SJCRH30 (cell line): ENCODE data around the gene PTPRA. TPM values are rescaled to one million over a fixed set of nuclear protein-coding genes. Genes with fewer than 3 reads are reported as not detected.
A peak's percentile ranks its signal among the peaks of the same experiment; 100 is the strongest.
"Not testable (repeated sequence)": the region's sequence is repeated elsewhere in the genome, so short reads cannot be mapped to it uniquely, and the experiment has no call there.

ENCODE experiments used
- DNase-seq, 2 experiments: peaks; one replicate each; pipeline ENCODE4 v3.0.0-alpha.2; 2015 to 2020
- H3K27ac ChIP-seq: fragments of 250-450 bp; sonication (Bioruptor Pico); 2 replicates; pipeline ENCODE4 v1.5.1; 2020; ENCODE audit warnings: mild to moderate bottlenecking, moderate library complexity
- H3K27me3 ChIP-seq: fragments of 250-450 bp; sonication (Bioruptor Pico); 2 replicates; pipeline ENCODE4 v1.5.1; 2020; ENCODE audit warnings: mild to moderate bottlenecking, moderate library complexity
- H3K36me3 ChIP-seq: fragments of 250-450 bp; sonication (Bioruptor Pico); 2 replicates; pipeline ENCODE4 v1.5.1; 2020; ENCODE audit warnings: mild to moderate bottlenecking, moderate library complexity
- H3K4me1 ChIP-seq: fragments of 250-450 bp; sonication (Bioruptor Pico); 2 replicates; pipeline ENCODE4 v1.5.1; 2020; ENCODE audit warnings: mild to moderate bottlenecking, moderate library complexity
- H3K4me3 ChIP-seq: fragments of 250-450 bp; sonication (Bioruptor Pico); 2 replicates; pipeline ENCODE4 v1.5.1; 2020; ENCODE audit warnings: mild to moderate bottlenecking, moderate library complexity
- H3K9me3 ChIP-seq: fragments of 250-450 bp; sonication (Bioruptor Pico); replicated peaks from 2 replicates; pipeline ENCODE4 v1.5.1; 2020; ENCODE audit warnings: mild to moderate bottlenecking, moderate library complexity
- total RNA-seq: library from RNA; depleted of rRNA; stranded (reverse); fragments of >200 nt; shearing (Covaris generic); gene quantifications from 2 replicates; pipeline ENCODE4 v1.2.3, GENCODE V29; 2014

The PTPRA gene
- total RNA-seq, 1 experiment from 2014 or later, result 44.4 TPM

DNA sequence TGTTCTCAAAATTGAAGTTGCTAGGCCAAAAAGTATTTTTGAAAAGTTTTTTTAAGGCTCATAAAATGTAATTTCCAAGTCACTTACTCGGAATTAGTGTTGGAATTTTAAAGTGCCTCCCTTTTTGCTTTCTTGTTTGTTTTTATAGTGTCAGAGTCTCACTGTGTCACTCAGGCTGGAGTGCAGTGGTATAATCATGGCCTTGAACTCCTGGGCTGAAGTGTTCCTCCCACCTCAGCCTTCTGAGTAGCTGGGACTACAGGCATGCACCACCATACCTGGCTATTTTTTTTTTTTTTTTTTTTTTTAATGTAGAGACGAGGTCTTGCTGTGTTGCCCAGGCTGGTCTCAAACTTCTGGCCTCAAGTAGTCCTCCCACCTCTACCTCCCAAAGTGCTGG, 130.1 kb downstream of the PTPRA start:
- no peak overlapping the region for H3K27ac ChIP-seq
- no peak for DNase-seq
- no peak overlapping the region for H3K4me3 ChIP-seq
- H3K27me3 ChIP-seq, result no peaks in the 10 kb centered on the region
- no peaks in the 10 kb centered on the region for H3K4me1 ChIP-seq
- H3K9me3 ChIP-seq, result no peaks in the 10 kb centered on the region
- peaks cover 13% of the 10 kb centered on the region for H3K36me3 ChIP-seq

DNA sequence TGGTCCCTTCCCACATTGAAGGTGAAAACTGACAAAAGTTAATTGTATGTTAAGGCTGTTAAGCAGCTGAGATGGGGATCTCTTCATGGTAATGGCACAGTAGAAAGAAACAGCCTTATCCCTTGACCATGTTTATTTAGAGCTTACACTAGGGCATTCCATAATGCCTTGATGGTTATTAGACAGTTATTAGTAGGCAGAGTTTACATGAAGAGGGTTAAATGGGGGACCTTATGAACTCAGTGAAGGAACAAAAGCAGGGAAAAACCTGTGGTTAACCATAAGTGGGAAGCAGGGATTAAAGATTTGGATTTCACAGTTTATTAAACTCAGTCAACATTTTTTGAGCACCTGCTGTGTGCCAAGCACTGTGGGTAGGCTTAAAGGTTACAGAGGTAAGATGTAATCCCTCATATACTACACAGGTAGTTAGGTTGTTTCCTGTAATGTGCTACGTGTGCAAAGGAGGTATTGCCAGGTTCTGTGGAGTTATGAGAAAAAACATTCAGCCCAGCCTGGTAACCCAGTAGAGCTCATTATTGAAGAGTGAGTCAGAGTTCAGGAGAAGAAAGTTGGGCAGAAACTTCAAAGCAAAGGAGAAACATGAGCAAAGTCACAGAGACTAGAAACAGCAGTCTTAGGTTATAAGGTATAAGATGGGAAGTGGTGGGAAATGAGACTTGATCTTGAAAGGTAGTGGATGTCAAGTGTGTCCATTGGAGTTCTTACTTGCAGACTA, 137.9 kb downstream of the PTPRA start:
- H3K4me3 ChIP-seq, result no peak overlapping the region
- DNase-seq, result peak; percentile 14 to 59
- H3K27me3 ChIP-seq, result no peaks in the 10 kb centered on the region
- H3K27ac ChIP-seq, result no peak overlapping the region
- H3K9me3 ChIP-seq, result no peaks in the 10 kb centered on the region
- H3K36me3 ChIP-seq, result peaks cover 20% of the 10 kb centered on the region
- peaks cover 5% of the 10 kb centered on the region; the same call in 1 of the 2 replicates for H3K4me1 ChIP-seq

- DNase-seq, result no peak
- peaks cover 16% of the 10 kb centered on the region for H3K36me3 ChIP-seq
- H3K4me1 ChIP-seq, result peaks cover 5% of the 10 kb centered on the region; the same call in 1 of the 2 replicates
- no peak overlapping the region for H3K4me3 ChIP-seq
- H3K9me3 ChIP-seq, result no peaks in the 10 kb centered on the region
- H3K27me3 ChIP-seq, result no peaks in the 10 kb centered on the region
- no peak overlapping the region for H3K27ac ChIP-seq
Measured at GRCh38 chr20:3011752-3012151, 138.5 kb downstream of the PTPRA start.

DNA sequence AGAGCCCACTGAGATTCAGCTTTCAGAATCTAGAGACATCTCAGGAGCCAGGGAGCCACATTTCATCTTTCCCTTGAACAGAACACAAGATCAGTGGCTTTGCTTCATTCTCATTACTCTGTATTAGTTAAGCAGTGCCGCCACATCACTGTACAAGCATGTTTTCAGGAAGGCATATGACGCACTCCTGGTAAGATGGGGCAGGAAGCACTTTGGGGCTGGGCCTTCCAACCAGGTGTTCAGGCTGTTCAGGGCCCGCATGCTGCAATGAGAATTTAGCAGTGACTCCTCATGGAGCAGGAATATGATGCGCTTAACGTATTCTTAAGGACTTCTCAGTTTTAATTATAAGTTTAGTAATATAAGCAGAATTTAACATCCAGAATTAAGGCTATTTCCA, 140.5 kb downstream of the PTPRA start:
- no peak overlapping the region for H3K27ac ChIP-seq
- H3K36me3 ChIP-seq, result peaks cover 20% of the 10 kb centered on the region
- DNase-seq, result no peak
- H3K27me3 ChIP-seq, result no peaks in the 10 kb centered on the region
- peaks cover 5% of the 10 kb centered on the region; the same call in 1 of the 2 replicates for H3K4me1 ChIP-seq
- no peaks in the 10 kb centered on the region for H3K9me3 ChIP-seq
- no peak overlapping the region for H3K4me3 ChIP-seq

GRCh38 chr20:3014179-3014578, 140.9 kb downstream of the PTPRA start:
- Histone ChIP-seq H3K9me3 (no peaks in the 10 kb centered on the region), H3K27ac (no peak overlapping the region), H3K36me3 (peaks cover 16% of the 10 kb centered on the region), H3K27me3 (no peaks in the 10 kb centered on the region), H3K4me3 (no peak overlapping the region), H3K4me1 (peaks cover 5% of the 10 kb centered on the region; the same call in 1 of the 2 replicates)
- DNase-seq, result no peak

GRCh38 chr20:3014662-3015061, 141.4 kb downstream of the PTPRA start:
- Histone ChIP-seq H3K27ac (no peak overlapping the region), H3K4me1 (peaks cover 5% of the 10 kb centered on the region; the same call in 1 of the 2 replicates), H3K9me3 (no peaks in the 10 kb centered on the region), H3K36me3 (peaks cover 15% of the 10 kb centered on the region), H3K4me3 (no peak overlapping the region), H3K27me3 (no peaks in the 10 kb centered on the region)
- no peak for DNase-seq

DNA sequence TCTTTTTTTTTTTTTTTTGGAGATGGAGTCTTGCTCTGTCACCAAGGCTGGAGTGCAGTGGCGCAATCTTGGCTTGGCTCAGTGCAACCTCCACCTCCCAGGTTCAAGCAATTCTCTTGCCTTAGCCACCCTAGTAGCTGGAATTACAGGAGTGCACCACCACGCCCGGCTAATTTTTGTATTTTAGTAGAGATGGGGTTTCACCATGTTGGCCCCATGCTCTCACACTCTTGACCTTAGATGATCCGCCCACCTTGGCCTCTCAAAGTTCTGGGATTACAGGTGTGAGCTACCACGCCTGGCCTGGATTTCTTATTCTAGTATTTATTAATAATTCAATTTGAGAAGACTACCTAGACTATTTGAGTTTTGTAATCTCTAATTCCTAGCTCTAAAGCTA, 142.0 kb downstream of the PTPRA start:
- not testable (repeated sequence) for H3K27ac ChIP-seq, H3K4me3 ChIP-seq, H3K27me3 ChIP-seq, DNase-seq, H3K4me1 ChIP-seq, H3K9me3 ChIP-seq
- peaks cover 12% of the 10 kb centered on the region for H3K36me3 ChIP-seq

DNA sequence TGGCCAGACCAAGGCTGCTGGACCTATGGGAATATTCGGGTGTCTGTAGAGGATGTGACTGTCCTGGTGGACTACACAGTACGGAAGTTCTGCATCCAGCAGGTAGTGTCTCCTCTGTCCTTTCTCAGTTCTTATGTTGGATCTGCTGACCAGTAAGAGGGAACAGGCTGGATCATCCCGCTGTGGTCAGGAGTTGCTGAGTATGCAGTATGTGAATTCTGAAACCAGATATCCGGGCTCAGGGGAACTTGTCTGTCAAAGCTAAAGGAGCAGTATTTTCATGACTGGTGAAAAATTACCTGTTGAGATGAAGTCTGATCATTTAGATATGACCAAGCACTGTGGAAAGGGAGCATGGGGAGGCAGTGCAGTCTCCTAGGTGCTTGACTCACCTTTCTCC, 148.0 kb downstream of the PTPRA start:
- H3K4me3 ChIP-seq, result no peak overlapping the region
- H3K4me1 ChIP-seq, result no peaks in the 10 kb centered on the region
- H3K9me3 ChIP-seq, result no peaks in the 10 kb centered on the region
- H3K36me3 ChIP-seq, result peaks cover 26% of the 10 kb centered on the region
- DNase-seq, result no peak
- H3K27me3 ChIP-seq, result no peaks in the 10 kb centered on the region
- H3K27ac ChIP-seq, result no peak overlapping the region

DNA sequence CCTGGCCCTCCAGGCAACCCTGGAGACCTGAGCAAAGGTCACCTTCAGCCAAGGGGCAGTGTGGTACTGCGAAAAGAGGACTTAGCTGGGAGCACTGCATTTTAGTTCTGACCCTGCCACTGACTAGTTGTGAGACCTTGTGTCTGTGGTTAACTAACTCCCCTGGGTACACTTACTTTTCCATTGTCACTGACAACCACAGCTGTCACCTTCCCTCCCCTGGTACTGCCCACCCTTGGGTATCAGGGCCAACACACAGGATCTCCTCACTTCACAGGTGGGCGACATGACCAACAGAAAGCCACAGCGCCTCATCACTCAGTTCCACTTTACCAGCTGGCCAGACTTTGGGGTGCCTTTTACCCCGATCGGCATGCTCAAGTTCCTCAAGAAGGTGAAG, 148.5 kb downstream of the PTPRA start:
- no peaks in the 10 kb centered on the region for H3K4me1 ChIP-seq
- H3K9me3 ChIP-seq, result no peaks in the 10 kb centered on the region
- no peak overlapping the region for H3K4me3 ChIP-seq
- H3K36me3 ChIP-seq, result peaks cover 29% of the 10 kb centered on the region
- no peaks in the 10 kb centered on the region for H3K27me3 ChIP-seq
- no peak for DNase-seq
- no peak overlapping the region for H3K27ac ChIP-seq

- H3K36me3 ChIP-seq, result peaks cover 27% of the 10 kb centered on the region
- H3K9me3 ChIP-seq, H3K4me1 ChIP-seq, DNase-seq, H3K27me3 ChIP-seq, H3K4me3 ChIP-seq, H3K27ac ChIP-seq: not testable (repeated sequence)
Measured at GRCh38 chr20:3022559-3023490, 149.5 kb downstream of the PTPRA start.

GRCh38 chr20:3027987-3028386, 154.7 kb downstream of the PTPRA start:
- no peaks in the 10 kb centered on the region for H3K4me1 ChIP-seq
- DNase-seq, result no peak
- H3K27me3 ChIP-seq, result no peaks in the 10 kb centered on the region
- H3K27ac ChIP-seq, result no peak overlapping the region
- H3K36me3 ChIP-seq, result peaks cover 16% of the 10 kb centered on the region
- no peak overlapping the region for H3K4me3 ChIP-seq
- H3K9me3 ChIP-seq, result no peaks in the 10 kb centered on the region

GRCh38 chr20:3031524-3032147, 158.4 kb downstream of the PTPRA start:
- Histone ChIP-seq H3K9me3 (no peaks in the 10 kb centered on the region), H3K27me3 (no peaks in the 10 kb centered on the region), H3K27ac (no peak overlapping the region), H3K4me3 (no peak overlapping the region), H3K4me1 (no peaks in the 10 kb centered on the region), H3K36me3 (peaks cover 5% of the 10 kb centered on the region)
- DNase-seq, result no peak

DNA sequence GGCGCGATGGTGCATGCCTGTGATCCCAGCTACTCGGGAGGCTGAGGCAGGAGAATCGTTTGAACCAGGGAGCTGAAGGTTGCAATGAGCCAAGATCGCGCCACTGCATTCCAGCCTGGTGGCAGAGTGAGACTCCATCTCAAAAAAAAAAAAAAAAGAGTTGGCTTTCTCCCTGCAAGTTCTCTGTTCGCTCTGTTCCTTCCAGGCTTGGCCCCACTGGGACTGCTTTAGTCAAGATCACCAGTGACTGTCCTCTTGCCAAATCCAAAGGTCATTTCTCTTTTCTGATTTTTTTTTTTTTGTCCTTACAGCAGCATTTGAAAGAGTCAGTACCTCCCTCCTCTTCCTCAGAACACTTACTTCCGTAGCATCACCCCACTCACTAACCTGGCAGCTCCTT, 159.3 kb downstream of the PTPRA start:
- peaks cover 8% of the 10 kb centered on the region for H3K36me3 ChIP-seq
- no peaks in the 10 kb centered on the region for H3K4me1 ChIP-seq
- H3K4me3 ChIP-seq, result no peak overlapping the region
- no peak overlapping the region for H3K27ac ChIP-seq
- H3K9me3 ChIP-seq, result no peaks in the 10 kb centered on the region
- DNase-seq, result no peak
- no peaks in the 10 kb centered on the region for H3K27me3 ChIP-seq

DNA sequence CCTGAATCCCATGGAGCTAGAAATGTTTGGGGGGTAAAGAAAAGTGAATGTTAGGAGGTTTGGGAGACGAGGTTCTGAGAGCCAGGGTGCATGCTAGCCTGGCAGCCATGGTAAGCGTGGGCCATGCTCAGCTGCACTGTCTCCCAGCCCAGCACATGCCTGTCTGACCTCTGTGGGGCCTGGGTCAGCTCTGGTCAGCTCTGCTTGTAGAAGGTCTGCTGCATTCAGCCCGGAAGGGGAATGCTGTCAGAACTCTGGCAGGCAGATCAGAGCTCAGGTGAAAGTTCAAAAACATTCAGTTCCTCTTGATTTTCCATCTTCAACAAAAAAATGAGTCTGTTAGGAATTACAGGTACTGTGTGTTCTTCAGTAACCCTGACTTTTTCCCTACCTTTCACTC, 164.4 kb downstream of the PTPRA start:
- no peak for DNase-seq
- H3K4me1 ChIP-seq, result no peaks in the 10 kb centered on the region
- peaks cover 9% of the 10 kb centered on the region for H3K36me3 ChIP-seq
- H3K9me3 ChIP-seq, result no peaks in the 10 kb centered on the region
- no peak overlapping the region for H3K27ac ChIP-seq
- H3K27me3 ChIP-seq, result no peaks in the 10 kb centered on the region
- no peak overlapping the region for H3K4me3 ChIP-seq

DNA sequence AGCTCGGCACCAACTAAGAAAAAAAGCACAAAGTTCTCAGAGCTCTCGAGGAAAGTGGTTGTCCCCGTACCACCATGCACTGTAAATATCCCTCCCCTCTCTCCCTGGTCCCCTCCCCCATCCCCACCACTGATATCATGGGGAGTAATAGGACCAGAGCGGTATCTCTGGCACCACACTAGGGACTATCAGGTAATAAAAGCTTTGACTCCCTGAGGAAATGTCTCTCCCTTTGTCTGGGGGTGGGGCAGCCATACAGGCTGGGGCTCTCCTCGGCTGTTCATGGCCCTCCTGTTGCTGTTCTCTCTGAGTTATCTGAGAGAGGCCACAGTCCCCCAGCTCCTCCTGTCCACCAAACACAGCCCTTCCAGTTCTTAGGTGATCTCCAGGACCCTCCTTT, 165.2 kb downstream of the PTPRA start:
- DNase-seq, result no peak
- H3K27ac ChIP-seq, result no peak overlapping the region
- peaks cover 9% of the 10 kb centered on the region for H3K36me3 ChIP-seq
- H3K9me3 ChIP-seq, result no peaks in the 10 kb centered on the region
- H3K4me3 ChIP-seq, result no peak overlapping the region
- no peaks in the 10 kb centered on the region for H3K27me3 ChIP-seq
- no peaks in the 10 kb centered on the region for H3K4me1 ChIP-seq
